PC-9 (cell line): ENCODE data around the gene ZFPM1. TPM values are rescaled to one million over a fixed set of nuclear protein-coding genes. Genes with fewer than 3 reads are reported as not detected.

Experiments used
- BruUV-seq: library from RNA; stranded (reverse); fragments of 400-500 nt; replicated peaks from 2 replicates; lab custom pipeline; 2021; lab: Mats Ljungman, UMichigan
- CTCF ChIA-PET: fragments of 300-600 bp; sonication (Branson Sonifier 250); formaldehyde crosslinking; loops from one replicate; lab custom pipeline; 2022; ENCODE audit warnings: antibody characterized with exemption; lab: Charles Lee
- POLR2A ChIA-PET: fragments of 300-600 bp; sonication (Branson Sonifier 250); formaldehyde crosslinking; loops from one replicate; lab custom pipeline; 2022; ENCODE audit warnings: antibody characterized with exemption; ENCODE audit not compliant: unreplicated experiment; lab: Charles Lee
- DNase-seq, 2 experiments: peaks; one replicate each; pipeline versions ENCODE4 v3.0.0 to v3.0.0-alpha.2; 2015 to 2022; ENCODE audit warnings: mixed read lengths in 1 of 2
- H2AFZ ChIP-seq: fragments of 200-600 bp; sonication (generic); 2 replicates; pipeline ENCODE4 v1.8.1; 2017; ENCODE audit warnings: antibody characterized with exemption
- H3F3A ChIP-seq: fragments of 200-600 bp; sonication (generic); 2 replicates; pipeline ENCODE4 v1.8.1; 2017; ENCODE audit warnings: antibody characterized with exemption, mild to moderate bottlenecking, low read depth; ENCODE audit not compliant: insufficient read depth
- H3K27ac ChIP-seq: fragments of 200-600 bp; sonication (generic); 2 replicates; pipeline ENCODE4 v1.6.1; 2016; ENCODE audit warnings: mixed run types
- H3K27me3 ChIP-seq: fragments of 200-600 bp; sonication (generic); 2 replicates; pipeline ENCODE4 v1.6.1; 2016; ENCODE audit warnings: low read depth, mixed run types; ENCODE audit not compliant: insufficient read depth
- H3K36me3 ChIP-seq: fragments of 200-600 bp; sonication (generic); 2 replicates; pipeline ENCODE4 v1.6.1; 2016; ENCODE audit warnings: low read depth, mixed run types
- H3K4me1 ChIP-seq: fragments of 200-600 bp; sonication (generic); replicated peaks from 2 replicates; pipeline ENCODE4 v1.6.1; 2016; ENCODE audit warnings: mixed run types; ENCODE audit not compliant: insufficient read depth
- H3K4me2 ChIP-seq: fragments of 200-600 bp; sonication (generic); 2 replicates; pipeline ENCODE4 v1.6.1; 2017; ENCODE audit warnings: mixed run types
- H3K4me3 ChIP-seq: fragments of 200-600 bp; sonication (generic); 2 replicates; pipeline ENCODE4 v1.6.1; 2016; ENCODE audit warnings: mixed run types
- H3K79me2 ChIP-seq: fragments of 200-600 bp; sonication (generic); 2 replicates; pipeline ENCODE4 v1.6.1; 2017; ENCODE audit warnings: low read depth, mixed run types
- H3K9me2 ChIP-seq: fragments of 200-600 bp; sonication (generic); 2 replicates; pipeline ENCODE4 v1.8.1; 2017; ENCODE audit warnings: mild to moderate bottlenecking; ENCODE audit not compliant: insufficient read depth
- H3K9me3 ChIP-seq: fragments of 200-600 bp; sonication (generic); 2 replicates; pipeline ENCODE4 v1.8.1; 2016; ENCODE audit warnings: low read depth; ENCODE audit not compliant: insufficient read depth
- H4K20me1 ChIP-seq: fragments of 200-600 bp; sonication (generic); 2 replicates; pipeline ENCODE4 v1.8.1; 2017; ENCODE audit not compliant: insufficient read depth
- EZH2 ChIP-seq: fragments of 200-600 bp; sonication (generic); IDR thresholded peaks from 2 replicates; pipeline ENCODE4 v1.8.0; 2017; ENCODE audit warnings: antibody characterized with exemption, low read depth
- intact Hi-C: fragments of 100-400 bp; cut with micrococcal nuclease; formaldehyde crosslinking; loops from one replicate; pipeline ENCODE4 v1.10.0; 2022; ENCODE audit not compliant: unreplicated experiment
- total RNA-seq: library from RNA; stranded (reverse); gene quantifications from 2 replicates; pipeline ENCODE4 v1.2.3, GENCODE V29; 2021
- TF ChIP-seq, protein P1 (sequence below): fragments of 200-600 bp; sonication (generic); conservative IDR thresholded peaks from 2 replicates; pipeline ENCODE4 v1.6.1; 2017; ENCODE audit warnings: mixed run types, antibody characterized with exemption, mild to moderate bottlenecking, moderate library complexity

Gene ZFPM1
- total RNA-seq, 1 experiment from 2014 or later, result 19.7 TPM

DNA sequence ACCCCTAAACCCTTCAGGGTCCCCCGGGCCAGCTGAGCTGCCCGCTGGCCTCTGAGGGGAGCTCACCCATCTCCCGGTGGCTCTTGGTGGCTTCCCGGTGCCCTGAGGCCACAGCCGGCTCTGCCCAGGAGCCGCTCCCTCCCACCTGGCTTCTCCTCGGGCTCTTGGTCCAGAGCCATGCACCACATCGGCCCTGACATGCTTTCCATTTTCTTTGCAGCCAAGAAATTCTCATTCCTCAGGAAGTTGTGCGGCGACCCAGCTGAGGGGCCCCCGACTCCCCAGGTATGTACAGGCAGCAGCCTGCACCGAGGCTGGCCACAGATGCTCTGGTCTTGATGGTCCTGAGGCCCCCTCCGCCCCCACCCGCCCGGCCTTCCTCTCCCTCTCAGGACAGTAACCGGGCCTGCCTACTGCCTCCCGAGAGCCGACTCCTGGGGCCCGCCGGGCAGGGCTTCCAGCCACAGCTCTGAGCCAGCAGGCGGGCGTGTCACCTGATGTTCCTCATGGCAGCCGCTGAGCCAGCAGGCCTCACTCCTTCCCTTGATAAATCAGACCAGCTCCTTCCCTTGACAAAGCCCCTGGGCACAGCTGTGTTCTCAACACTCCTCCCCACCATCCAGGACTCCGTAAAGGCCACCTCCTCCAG, 28.4 kb upstream of the ZFPM1 start:
- Histone ChIP-seq H3K27me3 (no peaks in the 10 kb centered on the region), H2AFZ (no peak overlapping the region), H3K4me3 (no peak overlapping the region), H3K27ac (no peak overlapping the region), H3K36me3 (no peaks in the 10 kb centered on the region), H3F3A (no peaks in the 10 kb centered on the region), H3K4me1 (no peaks in the 10 kb centered on the region), H3K4me2 (no peak overlapping the region), H3K9me2 (no peaks in the 10 kb centered on the region), H3K79me2 (no peaks in the 10 kb centered on the region), H4K20me1 (no peaks in the 10 kb centered on the region), H3K9me3 (no peaks in the 10 kb centered on the region)
- TF ChIP-seq EZH2, result no peak
- TF ChIP-seq, protein P1, sequence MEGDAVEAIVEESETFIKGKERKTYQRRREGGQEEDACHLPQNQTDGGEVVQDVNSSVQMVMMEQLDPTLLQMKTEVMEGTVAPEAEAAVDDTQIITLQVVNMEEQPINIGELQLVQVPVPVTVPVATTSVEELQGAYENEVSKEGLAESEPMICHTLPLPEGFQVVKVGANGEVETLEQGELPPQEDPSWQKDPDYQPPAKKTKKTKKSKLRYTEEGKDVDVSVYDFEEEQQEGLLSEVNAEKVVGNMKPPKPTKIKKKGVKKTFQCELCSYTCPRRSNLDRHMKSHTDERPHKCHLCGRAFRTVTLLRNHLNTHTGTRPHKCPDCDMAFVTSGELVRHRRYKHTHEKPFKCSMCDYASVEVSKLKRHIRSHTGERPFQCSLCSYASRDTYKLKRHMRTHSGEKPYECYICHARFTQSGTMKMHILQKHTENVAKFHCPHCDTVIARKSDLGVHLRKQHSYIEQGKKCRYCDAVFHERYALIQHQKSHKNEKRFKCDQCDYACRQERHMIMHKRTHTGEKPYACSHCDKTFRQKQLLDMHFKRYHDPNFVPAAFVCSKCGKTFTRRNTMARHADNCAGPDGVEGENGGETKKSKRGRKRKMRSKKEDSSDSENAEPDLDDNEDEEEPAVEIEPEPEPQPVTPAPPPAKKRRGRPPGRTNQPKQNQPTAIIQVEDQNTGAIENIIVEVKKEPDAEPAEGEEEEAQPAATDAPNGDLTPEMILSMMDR, result no peak
- CTCF ChIA-PET, result interaction anchor here (0.6 kb wide), 1 partner anchor 11 kb away, joined by 4 read pairs; no protein-coding TSS in a partner anchor
- intact Hi-C loops, result no loop called here
- POLR2A ChIA-PET, result no interaction called here
- no peak for DNase-seq
- no TSS peak for BruUV-seq

DNA sequence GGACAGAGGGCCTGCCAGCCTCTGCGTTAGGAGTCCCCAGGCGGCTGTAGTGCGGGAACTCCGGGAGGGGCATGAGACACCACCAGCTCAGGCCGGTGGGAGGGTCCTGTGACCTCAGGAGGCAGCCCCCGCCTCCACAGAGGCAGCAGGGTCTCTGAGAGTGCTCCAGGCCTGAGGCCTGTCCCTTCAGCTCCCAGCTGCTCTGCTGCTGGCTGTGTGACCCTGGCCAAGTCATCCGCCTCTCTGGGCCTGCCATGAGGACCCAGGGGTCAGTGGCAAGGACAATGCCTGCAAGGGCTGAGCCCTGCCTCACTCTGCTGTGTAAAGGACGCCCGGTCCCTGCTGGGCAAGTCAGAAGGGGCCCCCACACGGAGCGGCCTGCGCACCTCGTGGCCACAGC, 27.1 kb upstream of the ZFPM1 start:
- no peaks in the 10 kb centered on the region for H4K20me1 ChIP-seq
- DNase-seq, result no peak
- H3K79me2 ChIP-seq, result no peaks in the 10 kb centered on the region
- H3K4me3 ChIP-seq, result no peak overlapping the region
- no peaks in the 10 kb centered on the region for H3K36me3 ChIP-seq
- BruUV-seq, result no TSS peak
- no peak overlapping the region for H3K4me2 ChIP-seq
- CTCF ChIA-PET, result no interaction called here
- H3K27ac ChIP-seq, result no peak overlapping the region
- H3F3A ChIP-seq, result no peaks in the 10 kb centered on the region
- no peaks in the 10 kb centered on the region for H3K9me2 ChIP-seq
- no peaks in the 10 kb centered on the region for H3K9me3 ChIP-seq
- POLR2A ChIA-PET, result no interaction called here
- H3K27me3 ChIP-seq, result no peaks in the 10 kb centered on the region
- H3K4me1 ChIP-seq, result no peaks in the 10 kb centered on the region
- intact Hi-C loops, result no loop called here
- H2AFZ ChIP-seq, result no peak overlapping the region
- TF ChIP-seq EZH2, result no peak
- TF ChIP-seq, protein P1, result no peak

DNA sequence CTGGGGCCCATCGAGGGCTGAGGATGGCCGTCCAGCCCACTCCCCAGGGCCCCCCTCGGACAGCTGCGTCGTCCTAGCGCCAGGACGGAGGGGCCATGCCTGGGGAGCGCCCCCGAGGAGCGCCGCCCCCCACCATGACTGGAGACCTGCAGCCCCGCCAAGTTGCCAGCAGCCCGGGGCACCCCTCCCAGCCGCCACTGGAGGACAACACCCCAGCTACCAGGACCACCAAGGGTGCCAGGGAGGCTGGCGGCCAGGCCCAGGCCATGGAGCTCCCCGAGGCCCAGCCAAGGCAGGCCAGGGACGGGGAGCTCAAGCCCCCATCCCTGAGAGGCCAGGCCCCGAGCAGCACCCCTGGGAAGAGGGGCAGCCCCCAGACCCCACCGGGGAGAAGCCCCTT, 25.7 kb upstream of the ZFPM1 start:
- no peaks in the 10 kb centered on the region for H3K9me3 ChIP-seq
- H3K36me3 ChIP-seq, result no peaks in the 10 kb centered on the region
- ChIA-PET CTCF (no interaction called here), POLR2A (interaction anchor here (0.5 kb wide), 1 partner anchor 508 kb away, joined by 4 read pairs; no protein-coding TSS in a partner anchor)
- no peaks in the 10 kb centered on the region for H4K20me1 ChIP-seq
- H3K4me1 ChIP-seq, result no peaks in the 10 kb centered on the region
- DNase-seq, result no peak
- intact Hi-C loops, result no loop called here
- no peaks in the 10 kb centered on the region for H3K27me3 ChIP-seq
- no peak overlapping the region for H3K27ac ChIP-seq
- TF ChIP-seq, protein P1, result no peak
- no peak for TF ChIP-seq EZH2
- no peaks in the 10 kb centered on the region for H3K79me2 ChIP-seq
- BruUV-seq, result no TSS peak
- H3K4me2 ChIP-seq, result no peak overlapping the region
- H2AFZ ChIP-seq, result no peak overlapping the region
- H3K9me2 ChIP-seq, result no peaks in the 10 kb centered on the region
- no peak overlapping the region for H3K4me3 ChIP-seq
- H3F3A ChIP-seq, result no peaks in the 10 kb centered on the region
